ENCODE data around the gene WDR87.
"Not testable (repeated sequence)": the region's sequence is repeated elsewhere in the genome, so short reads cannot be mapped to it uniquely, and the experiment has no call there.

Gene WDR87

DNA sequence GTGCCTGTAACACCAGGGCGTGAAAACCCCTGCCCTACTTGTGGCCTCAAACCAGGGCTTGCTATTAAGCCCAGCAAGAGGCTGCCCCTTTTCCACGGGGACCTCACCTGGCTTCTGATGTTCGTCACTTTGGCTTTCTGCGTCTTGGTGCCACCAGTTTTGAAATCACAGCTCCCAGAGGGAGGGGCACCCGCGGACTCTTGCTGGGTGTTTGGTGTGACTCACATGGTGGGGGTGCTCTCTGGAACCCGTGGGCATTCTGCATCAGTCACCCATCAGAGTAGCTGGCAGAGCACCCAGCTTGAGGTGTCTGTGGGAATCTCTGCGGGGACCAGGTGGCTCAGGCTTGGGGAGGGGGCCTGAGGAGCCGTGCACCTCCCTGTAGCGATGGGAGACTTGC, 19.9 kb upstream of the WDR87 start:
- H3K4me3 ChIP-seq (replicated peaks; ENCODE audit: low read depth, low read length): no peak overlapping the region
- TF ChIP-seq, protein P1, sequence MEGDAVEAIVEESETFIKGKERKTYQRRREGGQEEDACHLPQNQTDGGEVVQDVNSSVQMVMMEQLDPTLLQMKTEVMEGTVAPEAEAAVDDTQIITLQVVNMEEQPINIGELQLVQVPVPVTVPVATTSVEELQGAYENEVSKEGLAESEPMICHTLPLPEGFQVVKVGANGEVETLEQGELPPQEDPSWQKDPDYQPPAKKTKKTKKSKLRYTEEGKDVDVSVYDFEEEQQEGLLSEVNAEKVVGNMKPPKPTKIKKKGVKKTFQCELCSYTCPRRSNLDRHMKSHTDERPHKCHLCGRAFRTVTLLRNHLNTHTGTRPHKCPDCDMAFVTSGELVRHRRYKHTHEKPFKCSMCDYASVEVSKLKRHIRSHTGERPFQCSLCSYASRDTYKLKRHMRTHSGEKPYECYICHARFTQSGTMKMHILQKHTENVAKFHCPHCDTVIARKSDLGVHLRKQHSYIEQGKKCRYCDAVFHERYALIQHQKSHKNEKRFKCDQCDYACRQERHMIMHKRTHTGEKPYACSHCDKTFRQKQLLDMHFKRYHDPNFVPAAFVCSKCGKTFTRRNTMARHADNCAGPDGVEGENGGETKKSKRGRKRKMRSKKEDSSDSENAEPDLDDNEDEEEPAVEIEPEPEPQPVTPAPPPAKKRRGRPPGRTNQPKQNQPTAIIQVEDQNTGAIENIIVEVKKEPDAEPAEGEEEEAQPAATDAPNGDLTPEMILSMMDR (IDR thresholded peaks at IDR 0.05; ENCODE audit: low read depth, low read length, missing control alignments): no peak
- DNase-seq (ENCODE audit: extremely low read depth, low read depth): no peak

DNA sequence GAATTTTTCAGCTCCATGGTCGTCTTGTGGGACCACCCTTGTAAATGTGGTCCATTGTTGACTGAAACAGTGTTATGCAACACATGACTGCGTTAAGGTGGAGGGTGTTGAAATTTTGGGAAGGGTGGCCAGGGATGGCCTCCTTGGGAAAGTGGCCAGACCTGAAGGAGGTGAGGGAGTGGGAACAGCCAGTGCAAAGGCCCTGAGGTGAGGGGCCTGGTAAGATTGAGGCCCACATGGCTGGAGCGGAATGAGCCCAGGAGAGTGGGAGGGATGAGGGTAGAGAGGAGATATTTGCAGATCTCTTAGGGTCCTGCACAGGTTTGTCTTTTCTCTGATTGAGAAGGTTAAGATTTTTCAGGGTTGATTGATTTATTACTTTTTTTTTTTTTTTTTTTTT, 18.8 kb upstream of the WDR87 start:
- TF ChIP-seq, protein P1 (IDR thresholded peaks at IDR 0.05; ENCODE audit: low read depth, low read length, missing control alignments): no peak
- H3K4me3 ChIP-seq (replicated peaks; ENCODE audit: low read depth, low read length): no peak overlapping the region
- no peak for DNase-seq (ENCODE audit: extremely low read depth, low read depth)

DNA sequence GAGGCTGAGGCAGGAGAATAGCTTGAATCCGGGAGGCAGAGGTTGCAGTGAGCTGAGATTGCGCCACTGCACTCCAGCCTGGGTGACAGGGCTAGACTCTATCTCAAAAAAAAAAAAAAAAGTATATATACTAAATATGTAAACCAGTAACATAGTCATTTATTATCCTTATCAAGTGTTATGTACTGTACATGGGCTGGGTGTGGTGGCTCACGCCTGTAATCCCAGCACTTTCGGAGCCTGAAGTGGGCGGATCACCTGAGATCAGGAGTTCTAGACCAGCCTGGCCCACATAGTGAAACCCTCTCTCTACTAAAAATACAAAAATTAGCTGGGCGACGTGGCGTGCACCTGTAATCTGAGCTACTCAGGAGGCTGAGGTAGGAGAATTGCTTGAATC, 18.2 kb upstream of the WDR87 start:
- not testable (repeated sequence) for DNase-seq (ENCODE audit: extremely low read depth, low read depth); H3K4me3 ChIP-seq (replicated peaks; ENCODE audit: low read depth, low read length)

DNA sequence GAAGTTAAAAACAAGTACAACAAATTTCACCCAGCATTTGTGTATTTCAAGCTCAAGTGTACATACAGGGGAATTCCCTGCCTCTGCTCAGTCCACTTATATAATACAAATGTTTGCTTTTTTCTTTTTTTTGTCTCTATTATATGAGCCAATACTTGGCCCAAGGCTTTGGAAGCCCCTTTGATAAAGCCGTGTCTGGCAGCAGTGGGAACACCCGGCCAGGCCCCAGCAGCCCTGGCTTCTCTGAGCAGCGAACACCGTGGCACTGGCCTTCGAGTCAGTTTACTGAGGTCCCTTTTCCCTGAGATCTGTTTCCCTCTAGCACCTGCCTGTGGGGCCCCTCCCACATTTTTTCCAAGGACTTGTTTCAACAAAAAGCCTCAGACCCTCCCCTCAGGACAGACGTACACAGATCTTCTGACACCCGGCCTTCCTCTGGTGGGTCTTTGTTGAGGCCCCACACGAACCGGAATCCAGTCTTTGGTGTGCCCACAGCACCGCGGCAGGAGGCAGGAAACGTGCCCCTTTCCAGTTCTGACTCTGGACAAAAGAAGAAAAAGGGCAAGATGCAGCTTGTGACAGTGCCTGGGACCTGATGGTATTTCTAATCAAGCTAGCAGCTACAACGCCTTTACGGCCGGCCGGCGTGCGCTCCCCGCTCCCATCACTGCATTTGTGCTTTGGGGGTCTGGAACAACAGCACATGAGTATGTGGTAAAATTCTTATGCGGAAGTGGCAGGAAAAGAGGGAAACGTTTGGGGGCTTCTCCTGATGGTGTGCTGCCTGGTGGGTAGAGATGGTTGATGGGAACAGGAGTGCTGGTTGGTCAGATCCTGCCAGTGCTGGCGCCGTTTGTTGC, 14.4 kb upstream of the WDR87 start:
- TF ChIP-seq, protein P1 (IDR thresholded peaks at IDR 0.05; ENCODE audit: low read depth, low read length, missing control alignments): no peak

DNA sequence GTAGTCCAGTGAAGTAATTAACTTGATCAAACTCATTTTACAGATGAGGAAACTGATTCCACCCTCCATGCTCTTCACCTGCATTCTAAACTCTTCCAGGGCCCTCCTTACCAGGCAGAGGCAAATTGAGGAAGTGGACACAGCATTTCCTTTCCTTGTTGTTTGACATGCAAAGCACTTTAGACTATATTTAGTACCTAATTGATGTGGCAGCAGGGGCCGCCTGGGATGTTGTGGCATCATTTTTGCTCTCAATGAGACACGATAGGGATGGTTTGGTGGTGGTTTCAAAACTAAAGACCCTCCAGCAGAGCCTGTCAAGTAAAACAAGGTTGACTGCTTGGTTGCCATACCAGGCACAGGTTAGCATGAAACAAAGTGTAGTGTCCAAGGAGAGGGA, 8.5 kb upstream of the WDR87 start:
- H3K4me3 ChIP-seq (replicated peaks; ENCODE audit: low read depth, low read length): no peak overlapping the region
- no peak for DNase-seq (ENCODE audit: extremely low read depth, low read depth)
- TF ChIP-seq, protein P1 (IDR thresholded peaks at IDR 0.05; ENCODE audit: low read depth, low read length, missing control alignments): no peak

More for the DNA sequence above, 14.4 kb upstream of the WDR87 start:
- no peak overlapping the region for H3K4me3 ChIP-seq (replicated peaks; ENCODE audit: low read depth, low read length)
- DNase-seq (ENCODE audit: extremely low read depth, low read depth): no peak

DNA sequence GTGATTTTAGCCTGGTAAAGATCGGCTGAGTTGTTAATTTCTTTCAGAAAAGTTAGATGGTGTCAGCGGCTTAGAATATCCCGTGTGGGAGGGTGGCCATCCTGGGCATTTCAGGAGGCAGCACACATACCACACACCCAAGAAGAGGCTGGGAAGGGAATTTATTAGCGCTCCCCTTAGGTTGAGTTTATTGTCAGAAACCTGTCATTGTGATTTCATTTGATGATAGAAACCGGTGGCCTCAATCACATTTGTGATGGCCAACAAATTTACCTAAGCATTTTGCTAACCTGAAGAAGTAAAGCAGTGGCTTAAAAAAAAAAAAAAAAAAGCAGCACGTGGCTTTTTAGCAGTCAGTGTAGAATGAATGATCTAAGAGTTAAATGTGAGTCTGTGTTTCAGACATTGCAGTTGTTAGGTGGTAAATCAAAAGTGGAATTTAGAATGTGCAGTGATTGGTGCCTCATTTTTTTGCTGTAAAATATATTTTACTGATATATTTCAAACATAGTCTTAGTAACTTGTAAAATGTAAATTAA, 3.3 kb upstream of the WDR87 start:
- TF ChIP-seq, protein P1 (IDR thresholded peaks at IDR 0.05; ENCODE audit: low read depth, low read length, missing control alignments): no peak
- H3K4me3 ChIP-seq (replicated peaks; ENCODE audit: low read depth, low read length): peak overlapping the region; percentile 92
- no peak for DNase-seq (ENCODE audit: extremely low read depth, low read depth)

DNA sequence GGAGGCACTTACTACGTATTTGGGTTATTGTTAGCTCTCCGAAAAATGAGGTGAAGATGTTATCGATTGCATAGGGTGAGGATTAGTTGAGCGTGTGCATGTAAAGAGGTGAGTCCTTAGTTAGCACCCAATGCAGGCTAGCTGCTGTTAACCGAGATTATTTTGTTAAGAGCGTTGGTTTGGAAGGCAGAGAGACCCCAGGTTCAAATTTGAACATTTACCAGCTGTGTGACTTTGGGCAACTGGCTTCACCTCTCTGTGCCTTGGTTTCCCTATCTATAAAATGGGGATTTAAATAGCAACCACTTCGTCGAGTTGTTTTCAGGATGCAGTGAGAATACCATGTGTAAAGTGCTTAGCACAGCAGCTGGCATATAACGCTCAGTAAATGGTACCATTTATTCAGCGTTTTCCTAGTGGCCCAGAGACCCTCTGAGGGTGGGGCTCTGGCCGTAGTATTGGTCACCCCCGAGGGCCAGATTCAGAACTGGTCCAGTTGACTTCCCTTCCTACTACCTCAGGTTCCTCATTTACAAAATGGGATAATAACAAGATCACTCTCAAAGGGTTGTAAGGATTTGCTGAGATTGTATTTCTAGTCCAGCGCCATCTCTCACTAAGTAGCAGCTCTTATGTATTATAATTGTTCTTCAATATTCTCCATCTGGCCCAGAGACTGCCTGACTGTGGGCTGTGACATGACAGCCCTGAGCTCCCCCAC, 1.5 kb upstream of the WDR87 start:
- TF ChIP-seq, protein P1 (IDR thresholded peaks at IDR 0.05; ENCODE audit: low read depth, low read length, missing control alignments): no peak
- H3K4me3 ChIP-seq (replicated peaks; ENCODE audit: low read depth, low read length): peak overlapping the region; percentile 92
- DNase-seq (ENCODE audit: extremely low read depth, low read depth): no peak
